HG02852 (cell line): ENCODE data around the gene IRF1.
A peak's percentile ranks its signal among the peaks of the same experiment; 100 is the strongest.
"Not testable (repeated sequence)": the region's sequence is repeated elsewhere in the genome, so short reads cannot be mapped to it uniquely, and the experiment has no call there.

ENCODE experiments used
- ATAC-seq: cut with Tn5 transposase; IDR thresholded peaks from one replicate; pipeline ENCODE4 v1.9.1; 2021; ENCODE audit warnings: mild to moderate bottlenecking, moderate library complexity; ENCODE audit not compliant: unreplicated experiment

Gene IRF1

DNA sequence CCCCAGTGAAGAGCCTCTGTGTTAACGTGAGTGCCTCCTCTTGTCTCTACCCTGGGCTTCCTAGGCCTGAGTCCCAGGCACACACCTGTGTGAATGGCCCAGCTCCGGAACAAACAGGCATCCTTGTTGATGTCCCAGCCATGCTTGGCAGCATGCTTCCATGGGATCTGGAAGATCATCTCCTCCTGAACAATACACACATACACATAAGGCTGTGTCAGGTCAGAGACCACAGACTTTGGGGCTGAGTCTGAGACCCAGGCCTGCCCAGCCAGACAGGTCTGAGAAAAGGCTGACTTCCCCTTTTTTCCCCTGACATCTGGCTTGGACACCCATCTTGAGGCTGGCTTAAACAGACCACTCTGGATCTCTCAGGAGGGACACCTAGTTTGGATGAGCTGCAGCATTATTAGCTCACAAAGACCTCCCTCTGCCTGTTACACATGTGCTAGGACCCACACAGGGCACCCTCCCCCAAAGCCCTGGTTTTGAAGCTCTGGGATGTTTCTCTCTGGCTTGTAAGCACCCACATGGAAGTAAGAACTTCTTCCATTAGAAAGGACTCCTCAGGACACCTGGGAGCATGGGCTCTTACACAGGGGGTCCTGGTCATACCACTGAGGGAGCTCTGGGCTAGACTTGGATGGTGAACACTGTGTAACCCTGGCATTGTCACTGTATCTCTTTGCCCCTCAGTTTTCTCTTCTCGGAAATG is 2.6 kb downstream of the IRF1 start:
- ATAC-seq: no peak

DNA sequence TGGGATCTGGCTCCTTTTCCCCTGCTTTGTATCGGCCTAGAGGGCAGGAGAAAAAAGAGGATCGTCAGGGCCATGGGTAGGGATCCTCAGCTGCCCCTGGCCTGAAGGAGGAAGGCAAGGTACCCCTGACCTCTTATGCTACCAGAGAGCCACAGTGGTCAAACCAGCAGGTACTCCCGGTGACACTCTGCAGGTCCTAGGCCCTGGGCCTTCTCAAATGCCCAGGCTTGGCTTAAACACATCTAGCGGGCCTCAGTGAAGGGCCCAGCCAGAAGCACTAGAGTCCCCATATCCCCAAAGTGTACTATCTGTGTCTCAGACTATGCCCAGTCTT is 3.5 kb downstream of the IRF1 start:
- no peak for ATAC-seq

GRCh38 chr5:132486318-132487094 is 4.1 kb downstream of the IRF1 start:
- ATAC-seq: no peak

DNA sequence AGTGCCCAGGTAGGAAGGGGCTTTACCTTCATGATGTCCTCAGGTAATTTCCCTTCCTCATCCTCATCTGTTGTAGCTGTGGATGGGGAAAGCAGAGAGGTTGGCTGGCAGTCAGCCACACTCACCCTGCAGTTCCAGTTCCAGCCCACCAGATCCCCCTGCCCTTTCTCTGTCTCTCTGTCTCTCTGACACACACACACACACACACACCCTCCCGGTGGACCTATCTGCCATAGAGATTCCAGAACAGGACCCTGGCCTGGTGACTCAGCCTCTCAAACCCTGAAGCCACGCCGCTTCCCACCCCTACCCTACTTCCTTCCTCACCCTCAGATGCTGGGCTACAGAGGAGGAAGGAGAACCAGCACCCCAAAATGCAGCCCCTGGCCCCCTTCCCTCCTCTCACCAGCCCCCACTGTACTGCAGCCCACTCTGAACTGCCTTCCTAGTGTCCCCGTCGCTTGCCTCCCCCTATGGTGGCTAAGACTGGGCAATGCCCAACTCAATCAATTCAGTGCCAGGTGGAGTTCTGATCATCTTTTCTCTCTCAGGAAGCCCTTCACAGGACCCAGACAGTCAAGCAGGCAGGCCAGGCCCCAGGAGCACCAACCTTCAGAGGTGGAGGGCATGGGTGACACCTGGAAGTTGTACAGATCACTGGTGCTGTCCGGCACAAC is 4.8 kb downstream of the IRF1 start:
- no peak for ATAC-seq

DNA sequence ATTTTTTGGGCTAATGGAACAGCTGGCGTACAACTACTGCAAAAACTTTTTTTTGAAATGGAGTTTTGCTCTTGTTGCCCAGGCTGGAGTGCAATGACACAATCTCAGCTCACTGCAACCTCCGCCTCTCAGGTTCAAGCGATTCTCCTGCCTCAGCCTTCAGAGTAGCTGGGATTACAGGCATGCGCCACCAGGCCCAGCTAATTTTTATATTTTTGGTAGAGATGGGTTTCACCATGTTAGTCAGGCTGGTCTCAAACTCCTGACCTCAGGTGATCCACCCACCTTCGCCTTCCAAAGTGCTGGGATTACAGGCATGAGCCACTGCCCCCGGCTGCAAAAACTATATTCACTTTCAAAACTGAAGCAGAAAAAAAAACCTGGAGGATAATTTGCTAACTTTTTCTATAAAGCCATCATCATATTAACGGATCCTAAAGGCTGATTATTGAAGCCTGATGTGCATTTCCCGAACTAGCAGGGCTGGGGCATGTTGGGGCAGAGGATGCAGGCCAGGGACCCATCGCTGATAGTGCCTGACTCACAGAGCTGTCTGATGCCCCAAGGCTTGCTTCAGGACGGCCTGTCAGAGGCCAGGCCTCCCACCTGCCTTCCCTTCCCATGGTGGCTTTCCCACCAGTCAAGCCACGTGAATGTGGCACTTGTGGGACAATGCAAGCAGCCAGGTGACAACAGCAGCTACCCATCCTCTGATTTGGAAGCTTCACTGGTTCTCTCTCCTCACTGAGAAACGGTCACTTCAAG is 5.5 kb downstream of the IRF1 start:
- ATAC-seq: not testable (repeated sequence)

GRCh38 chr5:132484391-132484725 is 6.2 kb downstream of the IRF1 start:
- no peak for ATAC-seq

DNA sequence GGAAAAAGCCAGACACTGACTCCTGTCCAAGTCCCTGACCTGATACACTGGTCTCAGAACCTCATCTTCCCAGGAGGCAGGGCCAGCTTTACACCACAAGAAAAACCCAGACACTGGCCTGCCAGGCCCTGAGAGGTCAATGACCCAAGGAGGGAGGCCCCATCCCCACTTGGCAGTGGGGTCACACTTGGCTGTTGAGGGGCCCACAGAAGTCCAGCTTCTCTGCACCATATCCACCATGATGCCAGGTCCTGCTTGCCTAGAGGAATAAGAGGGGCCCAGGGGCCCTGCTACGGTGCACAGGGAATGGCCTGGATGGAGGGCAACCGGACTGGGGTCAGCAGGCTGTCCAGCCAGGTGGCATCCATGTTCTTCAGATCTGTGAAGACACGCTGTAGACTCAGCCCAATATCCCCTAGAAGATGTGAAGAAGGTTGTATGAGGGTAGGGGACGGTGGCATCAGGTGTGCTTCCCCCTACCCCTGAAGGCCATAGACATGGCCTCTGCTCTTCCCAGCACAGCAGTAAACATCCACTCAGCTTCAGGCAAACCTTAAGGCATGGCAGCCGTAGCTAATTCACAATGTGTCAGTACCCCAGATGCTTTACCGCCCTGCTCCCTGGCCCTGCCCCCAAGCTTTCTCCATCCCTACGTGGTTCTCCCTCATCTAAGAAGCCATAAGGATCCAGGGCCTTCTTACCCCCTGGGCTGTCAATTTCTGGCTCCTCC is 6.7 kb downstream of the IRF1 start:
- ATAC-seq: no peak

GRCh38 chr5:132483101-132483500 is 7.5 kb downstream of the IRF1 start:
- no peak for ATAC-seq

- no peak for ATAC-seq
Observed at GRCh38 chr5:132481596-132482211, 8.9 kb downstream of the IRF1 start.

DNA sequence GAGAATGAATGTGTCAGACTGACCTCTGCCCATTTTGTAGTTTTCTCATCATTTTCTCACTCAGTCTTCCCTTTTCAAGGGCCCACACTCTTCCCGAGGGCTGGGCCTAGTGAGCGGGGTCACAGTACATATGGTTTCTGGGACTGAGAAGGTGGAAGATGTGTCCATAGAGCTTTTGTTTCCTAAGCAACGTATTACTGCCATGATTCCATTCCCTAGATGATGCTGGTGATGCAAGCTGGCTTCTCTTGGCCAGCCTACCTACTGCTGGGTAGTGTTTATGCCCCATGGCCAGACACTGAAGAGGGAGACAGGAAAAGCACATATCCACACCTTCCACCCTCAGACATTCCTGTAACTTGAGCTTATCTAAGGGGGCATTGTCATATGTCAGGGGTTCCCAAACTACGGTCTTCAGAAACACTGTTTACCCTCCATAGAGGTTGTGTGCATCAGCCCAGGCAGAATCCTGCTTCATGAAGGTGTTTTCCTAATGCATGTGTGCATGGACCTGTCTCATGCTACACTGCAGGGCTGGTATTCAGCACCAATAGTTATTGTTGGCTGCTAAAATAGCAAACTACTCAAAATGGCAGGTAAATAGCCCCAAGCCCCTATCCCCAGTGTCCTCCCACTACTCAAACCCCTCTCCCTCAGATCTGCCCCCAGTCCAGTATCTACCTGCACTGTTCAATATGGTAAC is 9.5 kb downstream of the IRF1 start:
- ATAC-seq: no peak

DNA sequence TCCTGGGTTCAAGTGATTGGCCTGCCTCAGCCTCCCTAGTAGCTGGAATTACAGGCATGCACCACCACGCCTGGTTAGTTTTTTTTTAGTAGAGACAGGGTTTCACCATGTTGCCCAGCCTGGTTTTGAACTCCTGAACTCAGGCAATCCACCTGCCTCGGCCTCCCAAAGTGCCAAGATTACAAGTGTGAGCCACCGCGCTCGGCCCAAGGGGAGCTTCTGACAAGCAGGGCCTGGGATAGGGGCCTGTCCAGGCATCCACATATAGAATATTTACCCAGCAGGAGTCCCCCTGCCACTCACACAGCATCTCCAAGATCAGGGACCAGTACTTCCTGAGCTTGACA is 10.1 kb downstream of the IRF1 start:
- no peak for ATAC-seq

DNA sequence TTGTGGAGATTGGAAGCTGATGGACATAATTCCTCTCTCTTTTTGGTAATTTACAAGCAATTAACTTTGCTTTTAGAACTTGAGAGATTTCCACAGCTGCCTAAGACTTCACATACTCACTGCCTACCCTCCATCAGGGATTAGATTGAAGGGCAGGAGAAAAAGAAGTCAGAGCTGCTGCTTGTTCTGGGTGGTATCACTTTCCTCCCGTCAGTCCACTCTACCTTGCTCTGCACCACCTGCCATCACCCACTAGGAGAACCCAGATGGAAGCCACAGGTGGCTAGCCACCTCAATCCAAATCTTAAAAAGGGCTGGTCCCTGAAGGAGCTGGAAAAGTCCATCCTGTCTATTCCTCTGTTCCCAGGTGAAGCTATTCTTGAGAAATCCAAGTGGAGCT is 10.5 kb downstream of the IRF1 start:
- no peak for ATAC-seq

DNA sequence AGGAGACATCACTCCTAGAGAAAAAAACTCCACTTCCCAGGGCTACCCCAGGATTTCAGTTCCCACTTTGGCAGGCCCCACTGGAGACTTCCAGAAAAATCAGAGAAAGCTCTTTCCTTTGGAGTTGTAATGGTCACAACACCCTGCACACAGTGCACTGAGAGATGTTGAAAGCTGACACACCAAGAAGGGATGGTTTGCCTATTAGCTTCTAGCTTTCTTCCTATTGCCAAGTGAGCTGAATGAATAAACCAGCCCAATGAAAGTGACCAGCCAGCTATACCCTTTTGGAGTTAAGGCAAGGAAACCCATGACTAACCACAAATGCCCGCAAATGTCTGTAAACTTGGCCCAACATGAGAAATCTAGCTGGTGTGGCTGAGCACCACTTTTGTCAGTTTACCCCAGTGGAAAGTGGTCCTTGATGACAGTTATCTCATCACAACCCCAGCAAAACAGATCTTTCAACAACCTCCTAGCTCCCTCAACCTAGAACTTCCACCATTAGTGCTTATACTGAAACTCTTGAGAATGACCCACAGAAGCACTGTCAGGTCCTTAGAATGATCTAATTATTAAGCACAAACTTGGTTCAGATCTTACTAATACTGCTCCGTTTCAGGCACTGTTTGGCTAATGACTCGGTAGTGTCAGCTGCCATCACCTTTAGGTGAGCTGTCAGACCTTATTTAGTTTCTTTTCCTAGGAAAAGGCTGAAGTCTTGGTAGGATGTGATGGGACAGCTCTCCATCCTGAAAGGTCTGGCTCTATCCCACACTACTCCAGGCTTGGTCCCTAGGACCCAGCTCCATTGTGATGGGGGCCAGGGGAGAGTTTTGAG is 11.2 kb downstream of the IRF1 start:
- ATAC-seq: peak; percentile 49

DNA sequence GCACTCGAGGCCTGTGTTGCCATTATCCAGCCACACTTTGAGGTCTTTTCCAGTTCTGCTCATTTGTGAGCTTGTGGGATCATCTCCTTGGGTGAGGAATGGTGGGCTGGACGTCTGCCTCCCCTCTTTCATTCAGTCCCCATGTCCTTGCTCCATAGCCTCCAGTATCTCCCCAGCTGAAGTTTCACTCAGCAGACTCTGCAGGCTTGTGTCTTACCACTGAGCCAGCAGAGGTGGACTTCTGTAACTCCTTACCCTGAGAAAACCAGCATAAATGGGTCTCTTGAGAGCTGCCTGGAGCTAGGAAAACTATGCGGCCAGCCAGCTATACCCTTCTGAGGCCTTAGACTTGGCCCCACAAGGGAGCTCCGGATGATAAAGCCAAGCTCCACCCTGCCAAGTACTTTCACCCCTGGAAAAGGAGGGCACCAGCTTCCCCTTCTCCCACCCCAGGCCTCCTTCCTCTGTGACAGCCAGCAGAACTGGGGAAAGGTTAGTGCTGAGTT is 12.2 kb downstream of the IRF1 start:
- ATAC-seq: no peak

GRCh38 chr5:132477784-132478365 is 12.7 kb downstream of the IRF1 start:
- ATAC-seq: no peak

- no peak for ATAC-seq
Observed at GRCh38 chr5:132476876-132477781, 13.4 kb downstream of the IRF1 start.
